PC-3 (cell line): ENCODE measurements around the gene DNAAF5. TPM values are rescaled to one million over a fixed set of nuclear protein-coding genes. Genes with fewer than 3 reads are reported as not detected.

Experiments used
- ATAC-seq: fragments of 200-7000 bp; cut with Tn5 transposase; 2 replicates; pipeline ENCODE4 v1.9.1; 2020; ENCODE audit warnings: mild to moderate bottlenecking, moderate library complexity
- BruUV-seq: library from RNA; stranded (reverse); fragments of 400-500 nt; replicated peaks from 2 replicates; lab custom pipeline; 2021; lab: Mats Ljungman, UMichigan
- CTCF ChIA-PET: fragments of 300-600 bp; sonication (Branson Sonifier 250); formaldehyde crosslinking; loops from one replicate; lab custom pipeline; 2022; ENCODE audit warnings: antibody characterized with exemption; lab: Charles Lee
- POLR2A ChIA-PET: fragments of 300-600 bp; sonication (Branson Sonifier 250); formaldehyde crosslinking; loops from one replicate; lab custom pipeline; 2022; ENCODE audit warnings: antibody characterized with exemption; ENCODE audit not compliant: unreplicated experiment; lab: Charles Lee
- DNase-seq: peaks from one replicate; pipeline ENCODE4 v3.0.0-alpha.2; 2015
- H2AFZ ChIP-seq: fragments of 300-600 bp; sonication (generic); 2 replicates; pipeline ENCODE4 v1.6.0; 2016; ENCODE audit warnings: antibody characterized with exemption, low read length
- H3F3A ChIP-seq: fragments of 300-600 bp; sonication (generic); one replicate; pipeline ENCODE4 v1.6.0; 2017; ENCODE audit warnings: antibody characterized with exemption, low read length, control low read depth, mild to moderate bottlenecking; ENCODE audit not compliant: unreplicated experiment
- H3K27ac ChIP-seq: fragments of 300-600 bp; sonication (generic); 2 replicates; pipeline ENCODE4 v1.5.1; 2016; ENCODE audit warnings: mild to moderate bottlenecking, low read length
- H3K27me3 ChIP-seq: fragments of 300-600 bp; sonication (generic); 2 replicates; pipeline ENCODE4 v1.6.1; 2016; ENCODE audit warnings: low read length, mixed read lengths
- H3K36me3 ChIP-seq: fragments of 300-600 bp; sonication (generic); 2 replicates; pipeline ENCODE4 v1.6.1; 2016; ENCODE audit warnings: low read depth, mixed run types, low read length, mixed read lengths
- H3K4me1 ChIP-seq: fragments of 300-600 bp; sonication (generic); 2 replicates; pipeline ENCODE4 v1.5.1; 2016; ENCODE audit warnings: low read length; ENCODE audit not compliant: insufficient read depth
- H3K4me2 ChIP-seq: fragments of 300-600 bp; sonication (generic); 2 replicates; pipeline ENCODE4 v1.6.0; 2016; ENCODE audit warnings: low read length
- H3K4me3 ChIP-seq: fragments of 300-600 bp; sonication (generic); 2 replicates; pipeline ENCODE4 v1.5.1; 2016; ENCODE audit warnings: mild to moderate bottlenecking, low read length, mixed read lengths
- H3K79me2 ChIP-seq: fragments of 300-600 bp; sonication (generic); 2 replicates; pipeline ENCODE4 v1.6.1; 2017; ENCODE audit warnings: low read length, mixed read lengths
- H3K9ac ChIP-seq: fragments of 300-600 bp; sonication (generic); 2 replicates; pipeline ENCODE4 v1.6.0; 2016; ENCODE audit warnings: mild to moderate bottlenecking, low read length
- H3K9me2 ChIP-seq: fragments of 300-600 bp; sonication (generic); replicated peaks from 2 replicates; pipeline ENCODE4 v1.6.1; 2016; ENCODE audit warnings: mixed run types, low read length, mixed read lengths
- H3K9me3 ChIP-seq: fragments of 300-600 bp; sonication (generic); 2 replicates; pipeline ENCODE4 v1.6.1; 2016; ENCODE audit warnings: low read length, mixed read lengths
- H4K20me1 ChIP-seq: fragments of 300-600 bp; sonication (generic); 2 replicates; pipeline ENCODE4 v1.6.1; 2016; ENCODE audit warnings: low read length, mixed read lengths
- CTCF ChIP-seq: fragments of 300-600 bp; sonication (generic); conservative IDR thresholded peaks from 2 replicates; pipeline ENCODE4 v1.5.1; 2017; ENCODE audit warnings: antibody characterized with exemption, low read depth, mild to moderate bottlenecking, low read length
- EZH2 ChIP-seq: fragments of 300-600 bp; sonication (generic); IDR thresholded peaks from one replicate; pipeline ENCODE4 v1.6.1; 2017; ENCODE audit warnings: antibody characterized with exemption, mild to moderate bottlenecking, low read length; ENCODE audit not compliant: unreplicated experiment
- EZH2phosphoT487 ChIP-seq: fragments of 300-600 bp; sonication (generic); IDR thresholded peaks from 2 replicates; pipeline ENCODE4 v1.6.1; 2018; ENCODE audit warnings: mild to moderate bottlenecking, antibody characterized with exemption, low read length, borderline replicate concordance
- intact Hi-C: fragments of 100-400 bp; cut with micrococcal nuclease; formaldehyde crosslinking; loops from 2 replicates; pipeline ENCODE4 v1.9.0; 2023
- total RNA-seq: library from RNA; depleted of rRNA; stranded (reverse); fragments of >200 nt; gene quantifications from 2 replicates; pipeline ENCODE4 v1.2.3, GENCODE V29; 2014

Gene DNAAF5
- total RNA-seq, 1 experiment from 2014 or later, result 66.3 TPM

- Histone ChIP-seq H3K9me2 (no peaks in the 10 kb centered on the region), H2AFZ (no peak overlapping the region), H3K36me3 (peaks cover 7% of the 10 kb centered on the region), H3K79me2 (no peaks in the 10 kb centered on the region), H4K20me1 (no peaks in the 10 kb centered on the region), H3K9me3 (no peaks in the 10 kb centered on the region), H3K4me3 (no peak overlapping the region), H3K9ac (no peak overlapping the region), H3K27me3 (no peaks in the 10 kb centered on the region), H3K4me1 (no peaks in the 10 kb centered on the region), H3K4me2 (no peak overlapping the region), H3F3A (peaks cover 4% of the 10 kb centered on the region), H3K27ac (no peak overlapping the region)
- ATAC-seq, result no peak
- CTCF ChIA-PET, result no interaction called here
- DNase-seq, result no peak
- TF ChIP-seq EZH2 (no peak), CTCF (no peak), EZH2phosphoT487 (no peak)
- POLR2A ChIA-PET, result no interaction called here
- intact Hi-C loops, result loop anchor here (2.0 kb wide), 1 partner anchor 25 kb away; no protein-coding TSS in a partner anchor
- no TSS peak for BruUV-seq
Measured at GRCh38 chr7:787332-788240, 61.1 kb downstream of the DNAAF5 start.

- ChIA-PET CTCF (no interaction called here), POLR2A (no interaction called here)
- Histone ChIP-seq H3K9me3 (no peaks in the 10 kb centered on the region), H3K79me2 (no peaks in the 10 kb centered on the region), H3K4me1 (no peaks in the 10 kb centered on the region), H2AFZ (no peak overlapping the region), H3F3A (no peaks in the 10 kb centered on the region), H3K27ac (no peak overlapping the region), H3K36me3 (peaks cover 3% of the 10 kb centered on the region; the same call in 1 of the 2 replicates), H3K9ac (no peak overlapping the region), H3K9me2 (no peaks in the 10 kb centered on the region), H4K20me1 (no peaks in the 10 kb centered on the region), H3K4me2 (no peak overlapping the region), H3K27me3 (no peaks in the 10 kb centered on the region), H3K4me3 (no peak overlapping the region)
- no TSS peak for BruUV-seq
- no peak for TF ChIP-seq EZH2phosphoT487
- TF ChIP-seq EZH2, result no peak
- no peak for TF ChIP-seq CTCF
- no peak for ATAC-seq
- no peak for DNase-seq
- intact Hi-C loops, result no loop called here
Measured at GRCh38 chr7:791519-791918, 65.0 kb downstream of the DNAAF5 start.

- ATAC-seq, result no peak
- CTCF ChIA-PET, result interaction anchor here (0.7 to 1.0 kb wide), 2 partner anchors 15 to 42 kb away, joined by 5 to 6 read pairs; no protein-coding TSS in a partner anchor
- intact Hi-C loops, result no loop called here
Measured at GRCh38 chr7:794207-794606, 67.7 kb downstream of the DNAAF5 start.

More at GRCh38 chr7:794207-794606, 67.7 kb downstream of the DNAAF5 start:
- no TSS peak for BruUV-seq
- Histone ChIP-seq H3K36me3 (no peaks in the 10 kb centered on the region), H3K79me2 (no peaks in the 10 kb centered on the region), H2AFZ (no peak overlapping the region), H3K4me2 (no peak overlapping the region), H3K27me3 (no peaks in the 10 kb centered on the region), H4K20me1 (no peaks in the 10 kb centered on the region), H3K9ac (no peak overlapping the region), H3K27ac (no peak overlapping the region), H3K4me1 (no peaks in the 10 kb centered on the region), H3K9me2 (no peaks in the 10 kb centered on the region), H3K9me3 (no peaks in the 10 kb centered on the region), H3F3A (no peaks in the 10 kb centered on the region), H3K4me3 (no peak overlapping the region)
- POLR2A ChIA-PET, result no interaction called here
- no peak for DNase-seq
- TF ChIP-seq EZH2 (no peak), EZH2phosphoT487 (no peak), CTCF (no peak)
